ENCODE data around the gene TLCD3A. TPM values are rescaled to one million over a fixed set of nuclear protein-coding genes. Genes with fewer than 3 reads are reported as not detected.

Gene TLCD3A
- total and polyA plus RNA-seq, 9 of the 15 experiments (the other 6 are each of a cell fraction or from before 2014, with no cell fraction given): 1.3 to 13.5 (median 7.3) TPM

GRCh38 chr17:773016-773415 is 40.6 kb downstream of the TLCD3A start:
- POLR2A ChIA-PET: no interaction called here
- TF ChIP-seq, protein P1, sequence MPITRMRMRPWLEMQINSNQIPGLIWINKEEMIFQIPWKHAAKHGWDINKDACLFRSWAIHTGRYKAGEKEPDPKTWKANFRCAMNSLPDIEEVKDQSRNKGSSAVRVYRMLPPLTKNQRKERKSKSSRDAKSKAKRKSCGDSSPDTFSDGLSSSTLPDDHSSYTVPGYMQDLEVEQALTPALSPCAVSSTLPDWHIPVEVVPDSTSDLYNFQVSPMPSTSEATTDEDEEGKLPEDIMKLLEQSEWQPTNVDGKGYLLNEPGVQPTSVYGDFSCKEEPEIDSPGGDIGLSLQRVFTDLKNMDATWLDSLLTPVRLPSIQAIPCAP (CRISPR knock-in tag; IDR thresholded peaks at IDR 0.05; ENCODE audit: borderline replicate concordance): no peak

GRCh38 chr17:773467-774312 is 41.3 kb downstream of the TLCD3A start:
- in situ Hi-C loops (cut with MboI): no loop called here
- H4K20me1 ChIP-seq (replicated peaks; ENCODE audit: control insufficient read depth, insufficient read depth, low read length): no peaks in the 10 kb centered on the region
- WGBS (ENCODE audit: insufficient coverage, low coverage, missing lambda C conversion rate): 91% methylated on average over 12 of the region's 14 CpGs
- TF ChIP-seq LEF1 (IDR thresholded peaks at IDR 0.05): no peak
- TF ChIP-seq MNT (conservative IDR thresholded peaks at IDR 0.05): no peak
- TF ChIP-seq HLTF (IDR thresholded peaks at IDR 0.05): no peak
- TF ChIP-seq SOX6 (IDR thresholded peaks at IDR 0.05): no peak
- TF ChIP-seq PHF8 (IDR thresholded peaks at IDR 0.05; ENCODE audit: borderline replicate concordance, low read length): no peak
- no peak for TF ChIP-seq NR1H2 (CRISPR knock-in tag; IDR thresholded peaks at IDR 0.05)
- no peak for TF ChIP-seq SREBF2 (CRISPR knock-in tag; IDR thresholded peaks at IDR 0.05)
- TF ChIP-seq RBM14 (IDR thresholded peaks at IDR 0.05; ENCODE audit: borderline replicate concordance, insufficient read depth, low read depth, low read length): no peak
- TF ChIP-seq, protein P2, sequence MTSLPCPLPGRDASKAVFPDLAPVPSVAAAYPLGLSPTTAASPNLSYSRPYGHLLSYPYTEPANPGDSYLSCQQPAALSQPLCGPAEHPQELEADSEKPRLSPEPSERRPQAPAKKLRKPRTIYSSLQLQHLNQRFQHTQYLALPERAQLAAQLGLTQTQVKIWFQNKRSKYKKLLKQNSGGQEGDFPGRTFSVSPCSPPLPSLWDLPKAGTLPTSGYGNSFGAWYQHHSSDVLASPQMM (CRISPR knock-in tag; IDR thresholded peaks at IDR 0.05): no peak
- TF ChIP-seq MEIS2 (IDR thresholded peaks at IDR 0.05; ENCODE audit: partially characterized antibody): no peak
- TF ChIP-seq ZNF584 (CRISPR knock-in tag; IDR thresholded peaks at IDR 0.05; ENCODE audit: low read depth): no peak
- no peak for TF ChIP-seq CCAR2 (IDR thresholded peaks at IDR 0.05; ENCODE audit: low read depth, low read length)

More at GRCh38 chr17:773016-773415, 40.6 kb downstream of the TLCD3A start:
- intact Hi-C loops (cut with micrococcal nuclease): no loop called here
- in situ Hi-C loops (cut with MboI): no loop called here
- no peak overlapping the region for H3K4me3 ChIP-seq
- H4K20me1 ChIP-seq (replicated peaks; ENCODE audit: control insufficient read depth, insufficient read depth, low read length): no peaks in the 10 kb centered on the region
- H3K27ac ChIP-seq (ENCODE audit: extremely low read depth, low read depth, low read length): no peak overlapping the region
- WGBS (ENCODE audit: insufficient coverage, low coverage, missing lambda C conversion rate): 98% methylated on average over 4 of the region's 5 CpGs
- CTCF ChIA-PET (ENCODE audit: low intra/inter-chr PET ratio): no interaction called here
- H3K36me3 ChIP-seq (ENCODE audit: control insufficient read depth, insufficient read depth, low read length): peaks cover 85% of the 10 kb centered on the region
- no peaks in the 10 kb centered on the region for H3K9me3 ChIP-seq (replicated peaks; ENCODE audit: control insufficient read depth, insufficient read depth, low read depth, low read length)
- H2AFZ ChIP-seq (ENCODE audit: low read depth, low read length): no peak overlapping the region
- ATAC-seq (no peak), FAIRE-seq (no peak), DNase-seq (ENCODE audit: extremely low read depth in 1 of 4, low spot score in 3 of 4) (no peak)
- H3K27me3 ChIP-seq (ENCODE audit: control insufficient read depth in 2 of 2, insufficient read depth in 2 of 2, low read length in 2 of 2): no peaks in the 10 kb centered on the region
- no peak overlapping the region for H3K4me2 ChIP-seq (ENCODE audit: insufficient read depth, low read length)
- no peaks in the 10 kb centered on the region for H3K79me2 ChIP-seq (ENCODE audit: control insufficient read depth, insufficient read depth, low read length)
- no peaks in the 10 kb centered on the region for H3K9me1 ChIP-seq (ENCODE audit: control insufficient read depth, insufficient read depth, low read length)
- no peak overlapping the region for H3K9ac ChIP-seq (ENCODE audit: insufficient read depth in 1 of 2, low read depth in 2 of 2, low read length in 2 of 2)
- no TSS peak for BruUV-seq (replicated peaks)
- H3K4me1 ChIP-seq (replicated peaks in 1 of 2; ENCODE audit: control insufficient read depth in 2 of 2, insufficient read depth in 2 of 2, low read length in 2 of 2): no peaks in the 10 kb centered on the region

More at GRCh38 chr17:773467-774312, 41.3 kb downstream of the TLCD3A start:
- no TSS peak for BruUV-seq (replicated peaks)
- ATAC-seq (no peak), DNase-seq (ENCODE audit: extremely low read depth in 1 of 4, low spot score in 3 of 4) (no peak), FAIRE-seq (no peak)
- ChIA-PET CTCF (ENCODE audit: low intra/inter-chr PET ratio) (no interaction called here), POLR2A (no interaction called here)
- no peak overlapping the region for H2AFZ ChIP-seq (ENCODE audit: low read depth, low read length)
- no peak overlapping the region for H3K4me3 ChIP-seq
- H3K36me3 ChIP-seq (ENCODE audit: control insufficient read depth, insufficient read depth, low read length): peaks cover 92% of the 10 kb centered on the region
- H3K79me2 ChIP-seq (ENCODE audit: control insufficient read depth, insufficient read depth, low read length): no peaks in the 10 kb centered on the region
- no peak overlapping the region for H3K27ac ChIP-seq (ENCODE audit: extremely low read depth, low read depth, low read length)
- H3K9ac ChIP-seq (ENCODE audit: insufficient read depth in 1 of 2, low read depth in 2 of 2, low read length in 2 of 2): no peak overlapping the region
- H3K27me3 ChIP-seq (ENCODE audit: control insufficient read depth in 2 of 2, insufficient read depth in 2 of 2, low read length in 2 of 2): no peaks in the 10 kb centered on the region
- H3K4me2 ChIP-seq (ENCODE audit: insufficient read depth, low read length): no peak overlapping the region
- no peaks in the 10 kb centered on the region for H3K9me1 ChIP-seq (ENCODE audit: control insufficient read depth, insufficient read depth, low read length)
- H3K4me1 ChIP-seq (replicated peaks in 1 of 2; ENCODE audit: control insufficient read depth in 2 of 2, insufficient read depth in 2 of 2, low read length in 2 of 2): no peaks in the 10 kb centered on the region
- H3K9me3 ChIP-seq (replicated peaks; ENCODE audit: control insufficient read depth, insufficient read depth, low read depth, low read length): no peaks in the 10 kb centered on the region
- intact Hi-C loops (cut with micrococcal nuclease): no loop called here

Data from K562 (cell line).